HEK293 (cell line): ENCODE data around the gene ERP44.

Experiments used
- CTCF ChIA-PET: fragments of 350-600 bp; formaldehyde crosslinking; extraction: SDS; loops from one replicate; lab custom pipeline; 2021; ENCODE audit warnings: antibody characterized with exemption; lab: Yijun Ruan, JAX
- POLR2A ChIA-PET: fragments of 300-600 bp; formaldehyde crosslinking; extraction: SDS; loops from one replicate; lab custom pipeline; 2020; ENCODE audit warnings: antibody characterized with exemption, inconsistent platforms; lab: Yijun Ruan, JAX
- H3K27ac ChIP-seq: fragments of 200-500 bp; sonication (Bioruptor generic); 2 replicates; pipeline ENCODE4 v1.5.1; 2014; ENCODE audit warnings: low read depth, low read length, control low read depth, inconsistent platforms; ENCODE audit errors: extremely low read depth
- H3K36me3 ChIP-seq, 2 experiments: fragments of 200-500 bp in 1 of 2; sonication (Bioruptor generic) in 1 of 2; 1 replicate in 1 of 2; 2 replicates in 1 of 2; pipeline ENCODE4 v1.5.1; 2014 to 2017; ENCODE audit warnings: inconsistent platforms in 2 of 2, low read length in 2 of 2; ENCODE audit not compliant: control insufficient read depth in 2 of 2, insufficient read depth in 1 of 2
- H3K4me1 ChIP-seq: fragments of 200-500 bp; sonication (Bioruptor generic); 2 replicates; pipeline ENCODE4 v1.5.1; 2014; ENCODE audit warnings: mild to moderate bottlenecking, low read length, inconsistent platforms; ENCODE audit not compliant: control insufficient read depth, insufficient read depth
- H3K4me3 ChIP-seq: 2 replicates; pipeline ENCODE4 v1.5.1; 2011; ENCODE audit warnings: low read depth, mild to moderate bottlenecking, control low read depth, low read length, moderate library complexity
- H3K9me3 ChIP-seq: fragments of 200-500 bp; sonication (Bioruptor generic); 2 replicates; pipeline ENCODE4 v1.5.1; 2014; ENCODE audit warnings: low read depth, low read length, inconsistent platforms; ENCODE audit not compliant: control insufficient read depth, insufficient read depth
- EGR2 ChIP-seq: fragments of 450-650 bp; formaldehyde crosslinking; IDR thresholded peaks from 2 replicates; pipeline ENCODE4 v1.5.1; 2016; ENCODE audit warnings: low read depth, missing biosample characterization, missing genetic modification characterization
- KLF9 ChIP-seq: fragments of 450-650 bp; formaldehyde crosslinking; IDR thresholded peaks from 2 replicates; pipeline ENCODE4 v1.5.1; 2016; ENCODE audit warnings: missing biosample characterization, missing genetic modification characterization, low read depth
- PRDM1 ChIP-seq: fragments of 450-650 bp; formaldehyde crosslinking; IDR thresholded peaks from 2 replicates; pipeline ENCODE4; 2016; ENCODE audit warnings: missing biosample characterization, missing genetic modification characterization
- ZFHX2 ChIP-seq: fragments of 450-650 bp; formaldehyde crosslinking; conservative IDR thresholded peaks from 2 replicates; pipeline ENCODE4 v1.5.1; 2016; ENCODE audit warnings: missing biosample characterization, missing genetic modification characterization
- ZFP3 ChIP-seq: fragments of 450-650 bp; formaldehyde crosslinking; IDR thresholded peaks from 2 replicates; pipeline ENCODE4 v1.5.1; 2016; ENCODE audit warnings: low read depth, missing biosample characterization, missing genetic modification characterization
- ZNF112 ChIP-seq: fragments of 450-650 bp; formaldehyde crosslinking; IDR thresholded peaks from 2 replicates; pipeline ENCODE4 v1.5.0; 2017; ENCODE audit warnings: missing biosample characterization, missing genetic modification characterization
- ZNF121 ChIP-seq: fragments of 450-650 bp; formaldehyde crosslinking; IDR thresholded peaks from 2 replicates; pipeline ENCODE4 v1.5.1; 2016; ENCODE audit warnings: missing biosample characterization, missing genetic modification characterization
- ZNF2 ChIP-seq: fragments of 450-650 bp; formaldehyde crosslinking; IDR thresholded peaks from 2 replicates; pipeline ENCODE4 v1.5.1; 2016; ENCODE audit warnings: missing biosample characterization, missing genetic modification characterization
- ZNF214 ChIP-seq: fragments of 450-650 bp; formaldehyde crosslinking; IDR thresholded peaks from 2 replicates; pipeline ENCODE4 v1.5.1; 2017; ENCODE audit warnings: missing biosample characterization, mild to moderate bottlenecking, missing genetic modification characterization, borderline replicate concordance
- ZNF37A ChIP-seq: fragments of 450-650 bp; IDR thresholded peaks from 2 replicates; pipeline ENCODE4 v1.5.1; 2018; ENCODE audit warnings: missing biosample characterization, missing genetic modification characterization
- ZNF394 ChIP-seq: fragments of 450-650 bp; formaldehyde crosslinking; IDR thresholded peaks from 2 replicates; pipeline ENCODE4 v1.5.1; 2016; ENCODE audit warnings: missing biosample characterization, missing genetic modification characterization, mild to moderate bottlenecking, moderate library complexity, borderline replicate concordance
- ZNF530 ChIP-seq: fragments of 450-650 bp; formaldehyde crosslinking; IDR thresholded peaks from 2 replicates; pipeline ENCODE4 v1.5.1; 2016; ENCODE audit warnings: low read depth, missing biosample characterization, missing genetic modification characterization
- ZNF701 ChIP-seq: fragments of 450-650 bp; formaldehyde crosslinking; IDR thresholded peaks from 2 replicates; pipeline ENCODE4 v1.5.1; 2016; ENCODE audit warnings: missing biosample characterization, missing genetic modification characterization
- ZNF747 ChIP-seq: fragments of 450-650 bp; formaldehyde crosslinking; IDR thresholded peaks from 2 replicates; pipeline ENCODE4 v1.5.1; 2016; ENCODE audit warnings: missing biosample characterization, missing genetic modification characterization
- ZNF76 ChIP-seq: fragments of 450-650 bp; formaldehyde crosslinking; IDR thresholded peaks from 2 replicates; pipeline ENCODE4; 2016; ENCODE audit warnings: low read depth, missing biosample characterization, missing genetic modification characterization, borderline replicate concordance
- TF ChIP-seq, protein P1 (sequence below): fragments of 450-650 bp; formaldehyde crosslinking; IDR thresholded peaks from 2 replicates; pipeline ENCODE4 v1.5.1; 2016; ENCODE audit warnings: missing biosample characterization, missing genetic modification characterization
- TF ChIP-seq, protein P2 (sequence below): fragments of 450-650 bp; formaldehyde crosslinking; IDR thresholded peaks from 2 replicates; pipeline ENCODE4 v1.5.1; 2016; ENCODE audit warnings: missing biosample characterization, missing genetic modification characterization
- TF ChIP-seq, protein P3 (sequence below): fragments of 450-650 bp; formaldehyde crosslinking; IDR thresholded peaks from 2 replicates; pipeline ENCODE4 v1.5.1; 2017; ENCODE audit warnings: missing biosample characterization, missing genetic modification characterization
- TF ChIP-seq, protein P4 (sequence below): fragments of 450-650 bp; formaldehyde crosslinking; IDR thresholded peaks from 2 replicates; pipeline ENCODE4 v1.5.1; 2017; ENCODE audit warnings: missing biosample characterization, missing genetic modification characterization
- TF ChIP-seq, protein P5 (sequence below): fragments of 450-650 bp; formaldehyde crosslinking; IDR thresholded peaks from 2 replicates; pipeline ENCODE4 v1.5.0; 2017; ENCODE audit warnings: missing biosample characterization, missing genetic modification characterization, borderline replicate concordance
- TF ChIP-seq, protein P6 (sequence below): fragments of 450-650 bp; formaldehyde crosslinking; IDR thresholded peaks from 2 replicates; pipeline ENCODE4 v1.5.1; 2016; ENCODE audit warnings: missing biosample characterization, missing genetic modification characterization, borderline replicate concordance

The ERP44 gene

DNA sequence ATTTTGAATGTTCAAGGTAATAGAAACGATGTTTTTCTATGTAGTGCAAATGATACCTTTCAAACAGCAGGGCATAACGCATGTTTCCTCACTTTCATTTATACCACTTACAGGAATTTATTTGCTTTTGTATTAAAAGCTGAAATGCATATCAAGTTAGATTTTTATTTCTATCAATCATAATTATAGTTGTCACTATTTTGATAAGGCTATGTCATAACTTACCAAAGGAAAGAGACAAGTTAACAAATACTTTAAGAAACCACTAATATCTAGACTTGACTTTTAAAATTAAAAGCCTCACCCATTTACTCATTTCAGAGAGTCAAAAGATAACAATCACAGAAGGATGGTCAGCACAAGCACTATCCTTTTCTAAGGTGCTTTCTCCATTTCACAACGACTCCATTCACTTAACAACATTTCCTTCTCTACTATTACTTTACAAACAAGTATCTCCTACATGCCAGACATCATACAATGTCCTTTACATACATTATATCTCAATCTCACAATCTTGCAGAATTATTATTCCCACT is 12.6 kb downstream of the ERP44 start:
- TF ChIP-seq, protein P1, sequence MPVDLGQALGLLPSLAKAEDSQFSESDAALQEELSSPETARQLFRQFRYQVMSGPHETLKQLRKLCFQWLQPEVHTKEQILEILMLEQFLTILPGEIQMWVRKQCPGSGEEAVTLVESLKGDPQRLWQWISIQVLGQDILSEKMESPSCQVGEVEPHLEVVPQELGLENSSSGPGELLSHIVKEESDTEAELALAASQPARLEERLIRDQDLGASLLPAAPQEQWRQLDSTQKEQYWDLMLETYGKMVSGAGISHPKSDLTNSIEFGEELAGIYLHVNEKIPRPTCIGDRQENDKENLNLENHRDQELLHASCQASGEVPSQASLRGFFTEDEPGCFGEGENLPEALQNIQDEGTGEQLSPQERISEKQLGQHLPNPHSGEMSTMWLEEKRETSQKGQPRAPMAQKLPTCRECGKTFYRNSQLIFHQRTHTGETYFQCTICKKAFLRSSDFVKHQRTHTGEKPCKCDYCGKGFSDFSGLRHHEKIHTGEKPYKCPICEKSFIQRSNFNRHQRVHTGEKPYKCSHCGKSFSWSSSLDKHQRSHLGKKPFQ (tag by site-specific recombination) = no peak
- TF ChIP-seq, protein P2, sequence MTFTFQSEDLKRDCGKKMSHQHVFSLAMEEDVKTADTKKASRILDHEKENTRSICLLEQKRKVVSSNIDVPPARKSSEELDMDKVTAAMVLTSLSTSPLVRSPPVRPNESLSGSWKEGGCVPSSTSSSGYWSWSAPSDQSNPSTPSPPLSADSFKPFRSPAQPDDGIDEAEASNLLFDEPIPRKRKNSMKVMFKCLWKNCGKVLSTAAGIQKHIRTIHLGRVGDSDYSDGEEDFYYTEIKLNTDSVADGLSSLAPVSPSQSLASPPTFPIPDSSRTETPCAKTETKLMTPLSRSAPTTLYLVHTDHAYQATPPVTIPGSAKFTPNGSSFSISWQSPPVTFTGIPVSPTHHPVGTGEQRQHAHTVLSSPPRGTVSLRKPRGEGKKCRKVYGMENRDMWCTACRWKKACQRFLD = no peak
- peak; percentile 59; the same call in 1 of the 2 replicates for TF ChIP-seq PRDM1
- TF ChIP-seq, protein P3, sequence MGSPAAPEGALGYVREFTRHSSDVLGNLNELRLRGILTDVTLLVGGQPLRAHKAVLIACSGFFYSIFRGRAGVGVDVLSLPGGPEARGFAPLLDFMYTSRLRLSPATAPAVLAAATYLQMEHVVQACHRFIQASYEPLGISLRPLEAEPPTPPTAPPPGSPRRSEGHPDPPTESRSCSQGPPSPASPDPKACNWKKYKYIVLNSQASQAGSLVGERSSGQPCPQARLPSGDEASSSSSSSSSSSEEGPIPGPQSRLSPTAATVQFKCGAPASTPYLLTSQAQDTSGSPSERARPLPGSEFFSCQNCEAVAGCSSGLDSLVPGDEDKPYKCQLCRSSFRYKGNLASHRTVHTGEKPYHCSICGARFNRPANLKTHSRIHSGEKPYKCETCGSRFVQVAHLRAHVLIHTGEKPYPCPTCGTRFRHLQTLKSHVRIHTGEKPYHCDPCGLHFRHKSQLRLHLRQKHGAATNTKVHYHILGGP (tag by site-specific recombination) = no peak
- TF ChIP-seq, protein P4, sequence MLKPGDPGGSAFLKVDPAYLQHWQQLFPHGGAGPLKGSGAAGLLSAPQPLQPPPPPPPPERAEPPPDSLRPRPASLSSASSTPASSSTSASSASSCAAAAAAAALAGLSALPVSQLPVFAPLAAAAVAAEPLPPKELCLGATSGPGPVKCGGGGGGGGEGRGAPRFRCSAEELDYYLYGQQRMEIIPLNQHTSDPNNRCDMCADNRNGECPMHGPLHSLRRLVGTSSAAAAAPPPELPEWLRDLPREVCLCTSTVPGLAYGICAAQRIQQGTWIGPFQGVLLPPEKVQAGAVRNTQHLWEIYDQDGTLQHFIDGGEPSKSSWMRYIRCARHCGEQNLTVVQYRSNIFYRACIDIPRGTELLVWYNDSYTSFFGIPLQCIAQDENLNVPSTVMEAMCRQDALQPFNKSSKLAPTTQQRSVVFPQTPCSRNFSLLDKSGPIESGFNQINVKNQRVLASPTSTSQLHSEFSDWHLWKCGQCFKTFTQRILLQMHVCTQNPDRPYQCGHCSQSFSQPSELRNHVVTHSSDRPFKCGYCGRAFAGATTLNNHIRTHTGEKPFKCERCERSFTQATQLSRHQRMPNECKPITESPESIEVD (tag by site-specific recombination) = peak; percentile 62
- POLR2A ChIA-PET = interaction anchor here (1.3 kb wide), 1 partner anchor 12 kb away, joined by 6 read pairs; the partner anchor contains the start of genes ERP44 and INVS

DNA sequence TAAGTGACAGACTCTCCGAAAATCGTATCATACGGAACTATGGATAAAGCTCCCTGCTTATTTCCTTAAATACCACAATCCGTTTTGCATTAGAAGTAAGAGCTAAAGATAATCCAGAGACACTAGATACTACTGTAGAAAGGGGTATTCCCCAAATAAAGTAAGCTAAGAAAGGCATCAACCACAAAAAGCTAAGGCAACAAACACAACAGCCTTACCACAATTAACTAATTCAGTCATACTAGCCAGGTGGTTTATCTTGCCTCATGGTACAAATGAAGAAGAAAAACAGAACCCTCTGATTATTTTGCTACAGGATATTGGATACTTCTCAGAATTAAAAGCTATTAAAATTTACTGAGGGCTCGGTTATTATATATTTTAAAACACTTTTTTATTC is 14.1 kb downstream of the ERP44 start:
- H3K36me3 ChIP-seq = no peaks in the 10 kb centered on the region
- H3K27ac ChIP-seq = no peak overlapping the region
- CTCF ChIA-PET = no interaction called here
- H3K4me1 ChIP-seq = peaks cover 24% of the 10 kb centered on the region; the same call in 1 of the 2 replicates
- H3K9me3 ChIP-seq = no peaks in the 10 kb centered on the region
- POLR2A ChIA-PET = no interaction called here
- no peak overlapping the region for H3K4me3 ChIP-seq
- no peak for TF ChIP-seq ZNF701 (tag by site-specific recombination)
- no peak for TF ChIP-seq ZFHX2 (tag by site-specific recombination)
- no peak for TF ChIP-seq ZFP3 (tag by site-specific recombination)
- no peak for TF ChIP-seq ZNF530 (tag by site-specific recombination)
- TF ChIP-seq, protein P5, sequence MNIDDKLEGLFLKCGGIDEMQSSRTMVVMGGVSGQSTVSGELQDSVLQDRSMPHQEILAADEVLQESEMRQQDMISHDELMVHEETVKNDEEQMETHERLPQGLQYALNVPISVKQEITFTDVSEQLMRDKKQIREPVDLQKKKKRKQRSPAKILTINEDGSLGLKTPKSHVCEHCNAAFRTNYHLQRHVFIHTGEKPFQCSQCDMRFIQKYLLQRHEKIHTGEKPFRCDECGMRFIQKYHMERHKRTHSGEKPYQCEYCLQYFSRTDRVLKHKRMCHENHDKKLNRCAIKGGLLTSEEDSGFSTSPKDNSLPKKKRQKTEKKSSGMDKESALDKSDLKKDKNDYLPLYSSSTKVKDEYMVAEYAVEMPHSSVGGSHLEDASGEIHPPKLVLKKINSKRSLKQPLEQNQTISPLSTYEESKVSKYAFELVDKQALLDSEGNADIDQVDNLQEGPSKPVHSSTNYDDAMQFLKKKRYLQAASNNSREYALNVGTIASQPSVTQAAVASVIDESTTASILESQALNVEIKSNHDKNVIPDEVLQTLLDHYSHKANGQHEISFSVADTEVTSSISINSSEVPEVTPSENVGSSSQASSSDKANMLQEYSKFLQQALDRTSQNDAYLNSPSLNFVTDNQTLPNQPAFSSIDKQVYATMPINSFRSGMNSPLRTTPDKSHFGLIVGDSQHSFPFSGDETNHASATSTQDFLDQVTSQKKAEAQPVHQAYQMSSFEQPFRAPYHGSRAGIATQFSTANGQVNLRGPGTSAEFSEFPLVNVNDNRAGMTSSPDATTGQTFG (tag by site-specific recombination) = no peak
- TF ChIP-seq, protein P6, sequence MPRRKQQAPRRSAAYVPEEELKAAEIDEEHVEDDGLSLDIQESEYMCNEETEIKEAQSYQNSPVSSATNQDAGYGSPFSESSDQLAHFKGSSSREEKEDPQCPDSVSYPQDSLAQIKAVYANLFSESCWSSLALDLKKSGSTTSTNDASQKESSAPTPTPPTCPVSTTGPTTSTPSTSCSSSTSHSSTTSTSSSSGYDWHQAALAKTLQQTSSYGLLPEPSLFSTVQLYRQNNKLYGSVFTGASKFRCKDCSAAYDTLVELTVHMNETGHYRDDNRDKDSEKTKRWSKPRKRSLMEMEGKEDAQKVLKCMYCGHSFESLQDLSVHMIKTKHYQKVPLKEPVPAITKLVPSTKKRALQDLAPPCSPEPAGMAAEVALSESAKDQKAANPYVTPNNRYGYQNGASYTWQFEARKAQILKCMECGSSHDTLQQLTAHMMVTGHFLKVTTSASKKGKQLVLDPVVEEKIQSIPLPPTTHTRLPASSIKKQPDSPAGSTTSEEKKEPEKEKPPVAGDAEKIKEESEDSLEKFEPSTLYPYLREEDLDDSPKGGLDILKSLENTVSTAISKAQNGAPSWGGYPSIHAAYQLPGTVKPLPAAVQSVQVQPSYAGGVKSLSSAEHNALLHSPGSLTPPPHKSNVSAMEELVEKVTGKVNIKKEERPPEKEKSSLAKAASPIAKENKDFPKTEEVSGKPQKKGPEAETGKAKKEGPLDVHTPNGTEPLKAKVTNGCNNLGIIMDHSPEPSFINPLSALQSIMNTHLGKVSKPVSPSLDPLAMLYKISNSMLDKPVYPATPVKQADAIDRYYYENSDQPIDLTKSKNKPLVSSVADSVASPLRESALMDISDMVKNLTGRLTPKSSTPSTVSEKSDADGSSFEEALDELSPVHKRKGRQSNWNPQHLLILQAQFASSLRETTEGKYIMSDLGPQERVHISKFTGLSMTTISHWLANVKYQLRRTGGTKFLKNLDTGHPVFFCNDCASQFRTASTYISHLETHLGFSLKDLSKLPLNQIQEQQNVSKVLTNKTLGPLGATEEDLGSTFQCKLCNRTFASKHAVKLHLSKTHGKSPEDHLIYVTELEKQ (tag by site-specific recombination) = no peak
- no peak for TF ChIP-seq KLF9 (tag by site-specific recombination)
- TF ChIP-seq ZNF214 (tag by site-specific recombination) = no peak
- TF ChIP-seq EGR2 (tag by site-specific recombination) = no peak
- no peak for TF ChIP-seq ZNF121
- TF ChIP-seq ZNF112 (tag by site-specific recombination) = no peak
- no peak for TF ChIP-seq ZNF76 (tag by site-specific recombination)
- no peak for TF ChIP-seq ZNF747 (tag by site-specific recombination)
- no peak for TF ChIP-seq ZNF394 (tag by site-specific recombination)
- TF ChIP-seq ZNF2 = no peak
- no peak for TF ChIP-seq ZNF37A (tag by site-specific recombination)

More for the DNA sequence above, 12.6 kb downstream of the ERP44 start:
- Histone ChIP-seq H3K27ac (no peak overlapping the region), H3K4me3 (no peak overlapping the region), H3K36me3 (no peaks in the 10 kb centered on the region), H3K4me1 (peaks cover 24% of the 10 kb centered on the region), H3K9me3 (no peaks in the 10 kb centered on the region)
- CTCF ChIA-PET = interaction anchor here (1.4 kb wide), 1 partner anchor 10 kb away, joined by 3 read pairs; no protein-coding TSS in a partner anchor
